ENCODE measurements around the gene LIPC. TPM values are rescaled to one million over a fixed set of nuclear protein-coding genes. Genes with fewer than 3 reads are reported as not detected.

Gene LIPC
- polyA plus RNA-seq, 1 donor (not counting 4 experiments of a cell fraction or from before 2014, with no cell fraction given), result not detected

DNA sequence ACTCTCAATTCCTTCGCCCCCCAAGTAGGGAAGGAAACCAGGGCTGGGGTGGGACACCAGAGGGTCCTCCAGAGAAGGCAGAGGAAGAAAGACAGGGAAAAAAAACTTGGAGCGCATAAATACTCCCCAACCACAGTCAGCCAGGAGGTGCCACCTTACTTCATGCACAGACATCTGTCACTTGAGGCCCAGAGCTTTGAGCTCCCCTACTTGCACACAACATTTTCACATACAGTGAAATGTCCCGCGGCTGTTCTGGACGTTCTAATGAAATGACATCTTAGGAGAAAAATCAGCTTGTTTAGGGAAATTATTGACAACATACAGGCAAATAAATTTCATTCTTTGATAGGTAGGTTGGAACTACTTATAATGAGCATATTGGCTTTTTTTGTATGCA lies 113.0 kb downstream of the LIPC start:
- no peak for DNase-seq (ENCODE audit: low read depth, low spot score)
- Histone ChIP-seq H3K9me3 (ENCODE audit: control insufficient read depth, low read depth, low read length) (no peaks in the 10 kb centered on the region), H3K9me1 (ENCODE audit: control insufficient read depth, extremely low read depth, insufficient read depth, low read length) (no peaks in the 10 kb centered on the region), H3K27ac (ENCODE audit: control insufficient read depth, insufficient read depth, low read length) (no peak overlapping the region), H2AFZ (ENCODE audit: control insufficient read depth, low read length) (no peak overlapping the region), H3K4me2 (ENCODE audit: control insufficient read depth, extremely low read depth, insufficient read depth, low read depth, low read length) (no peak overlapping the region), H3K4me1 (ENCODE audit: control insufficient read depth, extremely low read depth, insufficient read depth, low read length) (peaks cover 12% of the 10 kb centered on the region), H3K36me3 (ENCODE audit: control insufficient read depth in 2 of 2, extremely low read depth in 1 of 2, insufficient read depth in 2 of 2, low read length in 2 of 2) (no peaks in the 10 kb centered on the region), H3K9ac (ENCODE audit: control insufficient read depth, extremely low read depth, insufficient read depth, low read length) (no peak overlapping the region), H3K79me2 (ENCODE audit: control insufficient read depth, insufficient read depth, low read length) (no peaks in the 10 kb centered on the region), H4K20me1 (ENCODE audit: control insufficient read depth, extremely low read depth, insufficient read depth, low read length) (no peaks in the 10 kb centered on the region), H3K4me3 (ENCODE audit: control insufficient read depth in 2 of 3, extremely low read depth in 1 of 3, insufficient read depth in 2 of 3, low read depth in 1 of 3, low read length in 3 of 3) (no peak overlapping the region), H3K27me3 (ENCODE audit: control insufficient read depth, extremely low read depth, insufficient read depth, low read length) (no peaks in the 10 kb centered on the region)
- TF ChIP-seq, protein P1, sequence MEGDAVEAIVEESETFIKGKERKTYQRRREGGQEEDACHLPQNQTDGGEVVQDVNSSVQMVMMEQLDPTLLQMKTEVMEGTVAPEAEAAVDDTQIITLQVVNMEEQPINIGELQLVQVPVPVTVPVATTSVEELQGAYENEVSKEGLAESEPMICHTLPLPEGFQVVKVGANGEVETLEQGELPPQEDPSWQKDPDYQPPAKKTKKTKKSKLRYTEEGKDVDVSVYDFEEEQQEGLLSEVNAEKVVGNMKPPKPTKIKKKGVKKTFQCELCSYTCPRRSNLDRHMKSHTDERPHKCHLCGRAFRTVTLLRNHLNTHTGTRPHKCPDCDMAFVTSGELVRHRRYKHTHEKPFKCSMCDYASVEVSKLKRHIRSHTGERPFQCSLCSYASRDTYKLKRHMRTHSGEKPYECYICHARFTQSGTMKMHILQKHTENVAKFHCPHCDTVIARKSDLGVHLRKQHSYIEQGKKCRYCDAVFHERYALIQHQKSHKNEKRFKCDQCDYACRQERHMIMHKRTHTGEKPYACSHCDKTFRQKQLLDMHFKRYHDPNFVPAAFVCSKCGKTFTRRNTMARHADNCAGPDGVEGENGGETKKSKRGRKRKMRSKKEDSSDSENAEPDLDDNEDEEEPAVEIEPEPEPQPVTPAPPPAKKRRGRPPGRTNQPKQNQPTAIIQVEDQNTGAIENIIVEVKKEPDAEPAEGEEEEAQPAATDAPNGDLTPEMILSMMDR (optimal IDR thresholded peaks at IDR 0.05 in 1 of 3, IDR thresholded peaks at IDR 0.05 in 1 of 3, conservative IDR thresholded peaks at IDR 0.05 in 1 of 3; ENCODE audit: extremely low read depth in 1 of 3, insufficient read depth in 2 of 3, low read length in 3 of 3), result no peak
- no peak for TF ChIP-seq EZH2 (IDR thresholded peaks at IDR 0.05; ENCODE audit: low read length)
- dilution Hi-C loops (cut with MboI; ENCODE audit: extremely low pct_ligation_motif_present, low sequenced_read_pairs), result no loop called here
- FAIRE-seq, result no peak

DNA sequence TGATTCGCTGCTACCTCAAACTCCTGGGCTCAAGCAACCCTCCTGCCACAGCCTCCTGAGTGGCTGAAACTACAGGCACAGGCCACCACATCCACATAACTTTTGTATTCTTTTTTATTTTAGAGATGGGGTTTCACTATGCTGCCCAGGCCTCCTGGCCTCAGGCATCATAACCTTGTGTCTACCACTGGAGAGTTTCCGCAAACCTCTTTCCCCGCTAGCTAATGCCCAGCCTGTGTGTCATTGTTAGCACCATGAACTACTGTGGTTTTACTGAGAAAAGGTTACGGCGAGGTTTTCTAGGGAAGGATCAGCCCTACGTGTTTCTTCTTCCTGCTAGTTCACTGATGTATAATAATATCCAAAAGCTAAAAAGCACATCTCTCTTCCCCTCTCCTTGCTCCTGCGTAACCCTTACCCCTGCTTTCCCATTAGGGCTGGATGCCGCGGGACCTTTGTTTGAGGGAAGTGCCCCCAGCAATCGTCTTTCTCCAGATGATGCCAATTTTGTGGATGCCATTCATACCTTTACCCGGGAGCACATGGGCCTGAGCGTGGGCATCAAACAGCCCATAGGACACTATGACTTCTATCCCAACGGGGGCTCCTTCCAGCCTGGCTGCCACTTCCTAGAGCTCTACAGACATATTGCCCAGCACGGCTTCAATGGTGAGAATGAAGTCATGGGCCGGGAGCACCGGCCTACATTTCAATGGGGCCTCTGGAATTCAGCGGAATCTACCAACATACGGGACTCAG lies 113.7 kb downstream of the LIPC start:
- H3K9ac ChIP-seq (ENCODE audit: control insufficient read depth, extremely low read depth, insufficient read depth, low read length), result no peak overlapping the region
- H3K27ac ChIP-seq (ENCODE audit: control insufficient read depth, insufficient read depth, low read length), result no peak overlapping the region
- H3K36me3 ChIP-seq (ENCODE audit: control insufficient read depth in 2 of 2, extremely low read depth in 1 of 2, insufficient read depth in 2 of 2, low read length in 2 of 2), result no peaks in the 10 kb centered on the region
- no peaks in the 10 kb centered on the region for H3K9me1 ChIP-seq (ENCODE audit: control insufficient read depth, extremely low read depth, insufficient read depth, low read length)
- FAIRE-seq (no peak), DNase-seq (ENCODE audit: low read depth, low spot score) (no peak)
- H4K20me1 ChIP-seq (ENCODE audit: control insufficient read depth, extremely low read depth, insufficient read depth, low read length), result no peaks in the 10 kb centered on the region
- no peak overlapping the region for H2AFZ ChIP-seq (ENCODE audit: control insufficient read depth, low read length)
- dilution Hi-C loops (cut with MboI; ENCODE audit: extremely low pct_ligation_motif_present, low sequenced_read_pairs), result no loop called here
- H3K4me1 ChIP-seq (ENCODE audit: control insufficient read depth, extremely low read depth, insufficient read depth, low read length), result peaks cover 12% of the 10 kb centered on the region
- H3K4me3 ChIP-seq (ENCODE audit: control insufficient read depth in 2 of 3, extremely low read depth in 1 of 3, insufficient read depth in 2 of 3, low read depth in 1 of 3, low read length in 3 of 3), result no peak overlapping the region
- H3K79me2 ChIP-seq (ENCODE audit: control insufficient read depth, insufficient read depth, low read length), result no peaks in the 10 kb centered on the region
- TF ChIP-seq, protein P1 (optimal IDR thresholded peaks at IDR 0.05 in 1 of 3, IDR thresholded peaks at IDR 0.05 in 1 of 3, conservative IDR thresholded peaks at IDR 0.05 in 1 of 3; ENCODE audit: extremely low read depth in 1 of 3, insufficient read depth in 2 of 3, low read length in 3 of 3), result no peak
- no peak for TF ChIP-seq EZH2 (IDR thresholded peaks at IDR 0.05; ENCODE audit: low read length)
- no peaks in the 10 kb centered on the region for H3K27me3 ChIP-seq (ENCODE audit: control insufficient read depth, extremely low read depth, insufficient read depth, low read length)
- H3K9me3 ChIP-seq (ENCODE audit: control insufficient read depth, low read depth, low read length), result no peaks in the 10 kb centered on the region
- H3K4me2 ChIP-seq (ENCODE audit: control insufficient read depth, extremely low read depth, insufficient read depth, low read depth, low read length), result no peak overlapping the region
